Endothelial cell of umbilical vein (primary cell): Measurements from ENCODE around the gene NUP62CL. TPM values are rescaled to one million over a fixed set of nuclear protein-coding genes. Genes with fewer than 3 reads are reported as not detected.
"Not testable (repeated sequence)": the region's sequence is repeated elsewhere in the genome, so short reads cannot be mapped to it uniquely, and the experiment has no call there.

Experiments
- BruUV-seq: library from RNA; stranded (reverse); fragments of 400-500 nt; replicated peaks from 2 replicates; lab custom pipeline; 2021; lab: Mats Ljungman, UMichigan
- CTCF ChIA-PET: fragments of 300-600, 350-600 bp; sonication (Branson Sonifier 250); formaldehyde crosslinking; loops from one replicate; lab custom pipeline; 2021; ENCODE audit warnings: antibody characterized with exemption, inconsistent platforms; lab: Charles Lee
- POLR2A ChIA-PET: fragments of 300-600, 350-600 bp; sonication (Branson Sonifier 250); formaldehyde crosslinking; loops from one replicate; lab custom pipeline; 2021; ENCODE audit warnings: antibody characterized with exemption, inconsistent platforms; lab: Charles Lee
- DNase-seq: peaks from one replicate; pipeline ENCODE4 v3.0.0-alpha.2; 2011; ENCODE audit warnings: low read depth, low spot score
- FAIRE-seq: peaks from 2 replicates; lab custom pipeline; 2011; peaks lifted over from hg19 to GRCh38; lab: Jason Lieb, UNC
- H2AFZ ChIP-seq: 2 replicates; pipeline ENCODE4 v1.6.0; 2012; ENCODE audit warnings: low read depth, low read length, control low read depth, inconsistent platforms
- H3K27ac ChIP-seq: 2 replicates; pipeline ENCODE4 v1.5.1; 2011; ENCODE audit warnings: low read depth, mild to moderate bottlenecking, control low read depth, low read length, moderate library complexity; ENCODE audit not compliant: insufficient read depth
- H3K27me3 ChIP-seq, 2 experiments: 2 replicates each; pipeline versions ENCODE4 v1.6.0 to v1.6.1; 2011; ENCODE audit warnings: low read length in 2 of 2, mixed read lengths in 1 of 2; ENCODE audit not compliant: control insufficient read depth in 2 of 2, insufficient read depth in 2 of 2
- H3K36me3 ChIP-seq, 2 experiments: 2 replicates in 1 of 2; 3 replicates in 1 of 2; pipeline ENCODE4 v1.5.1; 2011; ENCODE audit warnings: low read length in 2 of 2, mild to moderate bottlenecking in 1 of 2, moderate library complexity in 1 of 2; ENCODE audit not compliant: control insufficient read depth in 2 of 2, insufficient read depth in 2 of 2; ENCODE audit errors: extremely low read depth in 1 of 2
- H3K4me1 ChIP-seq: 3 replicates; pipeline ENCODE4 v1.5.1; 2011; ENCODE audit warnings: mild to moderate bottlenecking, low read length; ENCODE audit not compliant: control insufficient read depth, insufficient read depth; ENCODE audit errors: extremely low read depth
- H3K4me2 ChIP-seq: 2 replicates; pipeline ENCODE4 v1.6.1; 2011; ENCODE audit warnings: low read length, control low read depth, mixed read lengths; ENCODE audit not compliant: insufficient read depth
- H3K4me3 ChIP-seq, 3 experiments: fragments of 200-600 bp in 1 of 3; sonication (generic), shearing (Covaris generic) in 1 of 3; replicated peaks in 1 of 3; 2 replicates each; pipeline ENCODE4 v1.5.1; 2011 to 2016; ENCODE audit warnings: control low read depth in 3 of 3, low read length in 3 of 3, mild to moderate bottlenecking in 2 of 3, inconsistent platforms in 1 of 3, low read depth in 1 of 3, moderate library complexity in 1 of 3; ENCODE audit not compliant: insufficient read depth in 1 of 3
- H3K79me2 ChIP-seq: 2 replicates; pipeline ENCODE4 v1.6.0; 2012; ENCODE audit warnings: low read length, inconsistent platforms; ENCODE audit not compliant: control insufficient read depth, insufficient read depth
- H3K9ac ChIP-seq: replicated peaks from 2 replicates; pipeline ENCODE3; 2011; ENCODE audit warnings: low read length, control low read depth; ENCODE audit not compliant: insufficient read depth; ENCODE audit errors: extremely low read depth
- H3K9me1 ChIP-seq: replicated peaks from 3 replicates; pipeline ENCODE4 v1.6.0; 2011; ENCODE audit warnings: mild to moderate bottlenecking, low read length; ENCODE audit not compliant: control insufficient read depth, insufficient read depth; ENCODE audit errors: extremely low read depth
- H3K9me3 ChIP-seq: replicated peaks from 2 replicates; pipeline ENCODE4 v1.5.1; 2012; ENCODE audit warnings: low read length, inconsistent platforms; ENCODE audit not compliant: control insufficient read depth, insufficient read depth
- H4K20me1 ChIP-seq: replicated peaks from 2 replicates; pipeline ENCODE3; 2011; ENCODE audit warnings: mild to moderate bottlenecking, low read length; ENCODE audit not compliant: control insufficient read depth, insufficient read depth; ENCODE audit errors: extremely low read depth
- CTCF ChIP-seq, 2 donors: IDR thresholded peaks; 1 replicate in 1 of 2; 2 replicates in 1 of 2; pipeline ENCODE4 v1.5.1; 2011; ENCODE audit warnings: low read length in 2 of 2, mild to moderate bottlenecking in 2 of 2, moderate library complexity in 2 of 2, control low read depth in 1 of 2, inconsistent platforms in 1 of 2, low read depth in 1 of 2; ENCODE audit not compliant: insufficient read depth in 1 of 2; ENCODE audit errors: extremely low read depth in 1 of 2
- EZH2 ChIP-seq: IDR thresholded peaks from 2 replicates; pipeline ENCODE4 v1.6.1; 2012; ENCODE audit warnings: borderline replicate concordance, low read depth, mild to moderate bottlenecking, moderate library complexity, low read length, inconsistent platforms; ENCODE audit not compliant: severe bottlenecking
- FOS ChIP-seq: IDR thresholded peaks from 2 replicates; pipeline ENCODE4 v1.6.1; 2011; ENCODE audit warnings: mild to moderate bottlenecking, low read length, moderate library complexity, borderline replicate concordance; ENCODE audit not compliant: insufficient read depth
- GATA2 ChIP-seq: IDR thresholded peaks from 2 replicates; pipeline ENCODE4 v1.7.0; 2011; ENCODE audit warnings: low read depth, mild to moderate bottlenecking, moderate library complexity, mixed read lengths, low read length; ENCODE audit not compliant: insufficient read length, insufficient read depth
- JUN ChIP-seq: IDR thresholded peaks from 2 replicates; pipeline ENCODE4 v1.6.1; 2011; ENCODE audit warnings: borderline replicate concordance, low read depth; ENCODE audit not compliant: insufficient read length, insufficient read depth
- MAX ChIP-seq: IDR thresholded peaks from 2 replicates; pipeline ENCODE4 v1.6.1; 2011; ENCODE audit not compliant: insufficient read depth, insufficient read length
- MYC ChIP-seq: IDR thresholded peaks from one replicate; pipeline ENCODE4 v1.6.1; 2011; ENCODE audit warnings: mild to moderate bottlenecking, low read depth, low read length
- POLR2A ChIP-seq: IDR thresholded peaks from 2 replicates; pipeline ENCODE4 v1.6.1; 2012; ENCODE audit warnings: low read depth, mild to moderate bottlenecking, control low read depth, low read length
- POLR2AphosphoS5 ChIP-seq: IDR thresholded peaks from 2 replicates; pipeline ENCODE4 v1.6.1; 2012; ENCODE audit warnings: low read depth, mild to moderate bottlenecking, control low read depth, low read length, moderate library complexity; ENCODE audit not compliant: insufficient read depth
- dilution Hi-C: fragments of 300-500 bp; cut with MboI; formaldehyde crosslinking; loops from one replicate; pipeline ENCODE4 v1.15.0; 2019; ENCODE audit warnings: low sequenced_read_pairs; ENCODE audit not compliant: extremely low pct_ligation_motif_present
- intact Hi-C: fragments of 100-400 bp; cut with micrococcal nuclease; formaldehyde crosslinking; loops from one replicate; pipeline ENCODE4 v1.10.0; 2022
- polyA plus RNA-seq, 4 experiments: library from polyadenylated mRNA; depleted of rRNA in 3 of 4; stranded (reverse) in 3 of 4; unstranded in 1 of 4; fragments of >200 nt; gene quantifications; 2 replicates each; pipeline versions ENCODE4 v1.2.1 to v1.2.3, GENCODE V29; 2011 to 2012; ENCODE audit warnings: missing spikeins in 1 of 4
- total RNA-seq: library from RNA; stranded (reverse); gene quantifications from 2 replicates; pipeline ENCODE4 v1.2.3, GENCODE V29; 2021

The NUP62CL gene
- total and polyA plus RNA-seq, 2 donors (not counting 3 experiments of a cell fraction or from before 2014, with no cell fraction given) = not detected

DNA sequence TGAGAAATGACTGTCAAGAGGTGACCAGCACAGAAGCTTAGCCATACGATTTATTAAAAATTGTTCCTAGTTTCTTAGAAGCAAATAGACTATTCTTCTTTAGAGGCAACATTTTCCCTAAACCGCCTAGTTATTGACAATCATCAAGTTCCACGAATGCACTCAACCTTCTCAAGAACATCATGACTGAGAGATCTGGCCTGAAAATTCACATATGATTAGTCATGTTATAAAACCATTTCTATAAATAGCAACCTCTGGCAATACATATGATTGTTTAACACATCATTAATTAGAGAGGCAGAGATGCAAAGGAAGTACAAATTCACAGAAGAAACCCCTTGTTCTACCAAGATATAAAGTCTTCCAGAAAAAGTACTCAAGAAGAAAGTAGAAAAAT, 6.7 kb downstream of the NUP62CL start:
- H3K4me1 ChIP-seq = no peaks in the 10 kb centered on the region
- H3K4me2 ChIP-seq = no peak overlapping the region
- no peak overlapping the region for H3K4me3 ChIP-seq
- dilution Hi-C loops (no loop called here), intact Hi-C loops (no loop called here)
- no peak overlapping the region for H3K27ac ChIP-seq
- TF ChIP-seq POLR2A (no peak), FOS (no peak), JUN (no peak), EZH2 (no peak), MAX (no peak), MYC (no peak), POLR2AphosphoS5 (no peak), GATA2 (no peak), CTCF (IDR thresholded peaks at IDR 0.05; ENCODE audit: extremely low read depth in 1 of 2, insufficient read depth in 1 of 2, low read depth in 1 of 2, low read length in 2 of 2) (no peak)
- no peak for DNase-seq
- no peak overlapping the region for H2AFZ ChIP-seq
- H3K9ac ChIP-seq = no peak overlapping the region
- no peak for FAIRE-seq
- BruUV-seq = no TSS peak
- ChIA-PET POLR2A (no interaction called here), CTCF (no interaction called here)
- H3K27me3 ChIP-seq = no peaks in the 10 kb centered on the region
- H4K20me1 ChIP-seq = no peaks in the 10 kb centered on the region
- no peaks in the 10 kb centered on the region for H3K79me2 ChIP-seq
- no peaks in the 10 kb centered on the region for H3K9me3 ChIP-seq
- no peaks in the 10 kb centered on the region for H3K36me3 ChIP-seq
- no peaks in the 10 kb centered on the region for H3K9me1 ChIP-seq

DNA sequence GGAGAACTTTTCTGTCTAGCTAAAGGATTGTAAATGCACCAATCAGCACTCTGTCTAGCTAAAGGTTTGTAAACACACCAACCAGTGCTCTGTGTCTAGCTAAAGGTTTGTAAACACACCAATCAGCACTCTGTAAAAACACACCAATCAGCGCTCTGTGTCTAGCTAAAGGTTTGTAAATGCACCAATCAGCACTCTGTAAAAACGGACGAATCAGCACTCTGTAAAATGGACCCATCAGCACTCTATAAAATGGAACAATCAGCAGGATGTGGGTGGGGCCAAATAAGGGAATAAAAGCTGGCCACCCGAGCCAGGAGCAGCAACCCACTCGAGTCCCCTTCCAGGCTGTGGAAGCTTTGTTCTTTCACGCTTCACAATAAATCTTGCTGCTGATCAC, 8.2 kb downstream of the NUP62CL start:
- DNase-seq, H2AFZ ChIP-seq, H3K4me2 ChIP-seq, H3K4me3 ChIP-seq, H3K4me1 ChIP-seq, intact Hi-C loops, CTCF ChIA-PET, BruUV-seq, H3K27me3 ChIP-seq, H3K9me1 ChIP-seq, H3K27ac ChIP-seq, H3K9me3 ChIP-seq, POLR2A ChIA-PET, H3K36me3 ChIP-seq, H3K79me2 ChIP-seq, dilution Hi-C loops, H4K20me1 ChIP-seq, H3K9ac ChIP-seq, FAIRE-seq: not testable (repeated sequence)
